H1 (cell line): ENCODE data around the gene MLKL. TPM values are rescaled to one million over a fixed set of nuclear protein-coding genes. Genes with fewer than 3 reads are reported as not detected.

Experiments
- ASH2L ChIP-seq: fragments of 200-600, 300-600 bp; sonication (generic); IDR thresholded peaks from one replicate; pipeline ENCODE4 v1.7.1; 2017; ENCODE audit warnings: low read length
- ATF2 ChIP-seq: IDR thresholded peaks from 2 replicates; pipeline ENCODE4 v1.6.1; 2012; ENCODE audit warnings: low read length, inconsistent platforms
- ATF3 ChIP-seq: IDR thresholded peaks from 2 replicates; pipeline ENCODE4 v1.6.1; 2011; ENCODE audit warnings: low read depth, mild to moderate bottlenecking, low read length; ENCODE audit not compliant: insufficient read depth
- BRCA1 ChIP-seq: IDR thresholded peaks from 2 replicates; pipeline ENCODE4 v1.6.1; 2012; ENCODE audit warnings: low read depth, low read length, improper control_type of control experiment
- CTCF ChIP-seq, 3 experiments: IDR thresholded peaks; 1 replicate in 2 of 3; 2 replicates in 1 of 3; pipeline versions ENCODE4 v1.5.1 to v1.6.1; 2011; ENCODE audit warnings: low read length in 3 of 3, mild to moderate bottlenecking in 3 of 3, inconsistent platforms in 2 of 3, low read depth in 1 of 3, moderate library complexity in 1 of 3; ENCODE audit not compliant: insufficient read depth in 1 of 3; ENCODE audit errors: control extremely low read depth in 1 of 3
- EZH2 ChIP-seq: fragments of 200-600 bp; sonication (generic); IDR thresholded peaks from 2 replicates; pipeline ENCODE4 v1.7.1; 2012; ENCODE audit warnings: low read depth, mild to moderate bottlenecking, moderate library complexity, low read length, inconsistent platforms; ENCODE audit not compliant: severe bottlenecking
- GTF2F1 ChIP-seq: IDR thresholded peaks from 2 replicates; pipeline ENCODE4 v1.6.1; 2012; ENCODE audit warnings: low read depth, low read length, improper control_type of control experiment, borderline replicate concordance
- HDAC2 ChIP-seq, 2 experiments: fragments of 300-600 bp in 1 of 2; sonication (generic) in 1 of 2; IDR thresholded peaks; 2 replicates each; pipeline ENCODE4 v1.6.1; 2011 to 2012; ENCODE audit warnings: low read depth in 2 of 2, low read length in 2 of 2, mild to moderate bottlenecking in 2 of 2, moderate library complexity in 2 of 2, borderline replicate concordance in 1 of 2, inconsistent platforms in 1 of 2
- KDM1A ChIP-seq: fragments of 200-600, 300-600 bp; sonication (generic); IDR thresholded peaks from 2 replicates; pipeline ENCODE4 v1.7.1; 2016; ENCODE audit warnings: mild to moderate bottlenecking, low read length, borderline replicate concordance
- KDM5A ChIP-seq: fragments of 200-600 bp; IDR thresholded peaks from 2 replicates; pipeline ENCODE4 v1.7.1; 2012; ENCODE audit warnings: mild to moderate bottlenecking, low read length, inconsistent platforms, mixed read lengths
- POLR2A ChIP-seq, 2 experiments: IDR thresholded peaks; 1 replicate in 1 of 2; 2 replicates in 1 of 2; pipeline ENCODE4 v1.6.1; 2011; ENCODE audit warnings: low read depth in 2 of 2, low read length in 2 of 2, mild to moderate bottlenecking in 2 of 2; ENCODE audit errors: control extremely low read depth in 1 of 2
- RBBP5 ChIP-seq: IDR thresholded peaks from 2 replicates; pipeline ENCODE4 v1.7.1; 2012; ENCODE audit warnings: low read depth, mild to moderate bottlenecking, inconsistent platforms, low read length, moderate library complexity, borderline replicate concordance
- SP1 ChIP-seq: IDR thresholded peaks from 2 replicates; pipeline ENCODE4 v1.6.1; 2011; ENCODE audit warnings: low read depth, low read length
- SUZ12 ChIP-seq: fragments of 200-600 bp; sonication (generic); IDR thresholded peaks from 2 replicates; pipeline ENCODE4 v1.6.1; 2012; ENCODE audit warnings: mild to moderate bottlenecking, inconsistent platforms, low read length, moderate library complexity, mixed read lengths
- TAF1 ChIP-seq: IDR thresholded peaks from 2 replicates; pipeline ENCODE4 v1.6.1; 2011; ENCODE audit warnings: mild to moderate bottlenecking, low read depth, low read length
- YY1 ChIP-seq: IDR thresholded peaks from 2 replicates; pipeline ENCODE4 v1.6.1; 2011; ENCODE audit warnings: low read depth, mild to moderate bottlenecking, low read length
- ZNF274 ChIP-seq: IDR thresholded peaks from 2 replicates; pipeline ENCODE4 v1.7.0; 2012; ENCODE audit warnings: low read length, borderline replicate concordance; ENCODE audit errors: extremely low read depth
- polyA plus RNA-seq, 7 experiments: library from polyadenylated mRNA; depleted of rRNA in 3 of 7; stranded (reverse) in 5 of 7; unstranded in 2 of 7; fragments of >200 nt in 5 of 7; fragments of 200-250 nt in 2 of 7; gene quantifications; 1 replicate in 5 of 7; 2 replicates in 1 of 7; 4 replicates in 1 of 7; pipeline versions ENCODE4 v1.2.1 to v1.2.3, GENCODE V29; 2011 to 2013; ENCODE audit warnings: missing spikeins in 2 of 7, mixed read lengths in 2 of 7
- total RNA-seq: library from RNA; stranded (reverse); fragmentation: NEBNext Ultra II Directional; extraction: Animal tissue kit (Norgen Biotek cat#: 25700); gene quantifications from 2 replicates; pipeline ENCODE4 v1.2.1, GENCODE V29; 2021
- TF ChIP-seq, protein P1 (sequence below): IDR thresholded peaks from 2 replicates; pipeline ENCODE4 v1.6.1; 2012; ENCODE audit warnings: inconsistent platforms

MLKL gene
- total and polyA plus RNA-seq, 2 of the 8 experiments (the other 6 are each of a cell fraction or from before 2014, with no cell fraction given), result 1.6 to 2.1 TPM

DNA sequence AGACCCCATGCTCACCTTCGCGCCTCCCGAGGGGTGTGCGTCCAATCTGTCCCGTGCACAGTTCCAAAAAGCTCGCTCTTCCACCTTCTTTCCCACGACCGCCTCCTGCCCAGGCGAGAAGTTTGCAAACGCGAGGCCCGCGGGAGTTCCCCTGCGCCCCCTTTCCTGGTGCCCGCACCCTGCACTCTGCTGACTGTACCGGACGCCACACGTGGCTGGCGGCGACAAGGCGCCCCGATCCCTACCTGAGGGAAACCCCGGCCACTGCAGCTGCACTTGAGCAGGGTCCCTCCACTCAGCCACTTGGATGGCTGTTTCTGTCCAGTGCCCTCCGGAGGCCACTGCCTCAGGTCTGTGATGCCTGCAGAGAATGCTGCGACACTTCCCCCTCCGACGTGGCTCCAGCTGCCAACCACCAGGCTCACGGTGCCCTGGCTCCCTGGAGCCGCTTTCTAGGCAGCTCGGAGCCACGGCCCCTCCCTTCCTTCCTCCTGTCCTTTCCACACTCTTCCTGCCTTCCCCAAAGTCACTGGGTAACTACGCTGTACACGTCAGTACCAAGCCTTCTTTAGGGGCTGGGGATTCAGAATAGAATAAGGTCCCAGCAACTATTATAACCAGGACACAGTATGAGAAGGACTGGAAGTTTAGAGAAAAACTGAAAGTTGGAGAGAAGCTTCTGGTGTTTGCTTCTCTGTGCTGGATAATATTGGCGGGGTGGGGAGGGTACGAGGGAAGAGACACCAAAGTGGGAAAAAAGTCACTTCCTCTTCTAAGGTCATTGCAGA lies at the start of gene MLKL (continued):
- peak in 2 of 3 experiments; percentile 15 to 25; a peak in 2 of 4 replicates for TF ChIP-seq CTCF (IDR thresholded peaks at IDR 0.05; ENCODE audit: control extremely low read depth in 1 of 3, insufficient read depth in 1 of 3, low read depth in 1 of 3, low read length in 3 of 3)
- TF ChIP-seq EZH2, result no peak
- TF ChIP-seq TAF1, result peak; percentile 40
- no peak for TF ChIP-seq GTF2F1
- peak; percentile 72; the same call in 1 of the 2 replicates for TF ChIP-seq KDM1A
- no peak for TF ChIP-seq ZNF274
- no peak for TF ChIP-seq KDM5A
- peak; percentile 69 for TF ChIP-seq ASH2L
- peak in 1 of 2 experiments; percentile 66; a peak in 1 of 4 replicates for TF ChIP-seq HDAC2 (IDR thresholded peaks at IDR 0.05; ENCODE audit: borderline replicate concordance in 1 of 2, low read depth in 2 of 2, low read length in 2 of 2)
- TF ChIP-seq SUZ12, result peak; percentile 38; the same call in 1 of the 2 replicates
- TF ChIP-seq ATF2, result no peak
- TF ChIP-seq, protein P1, sequence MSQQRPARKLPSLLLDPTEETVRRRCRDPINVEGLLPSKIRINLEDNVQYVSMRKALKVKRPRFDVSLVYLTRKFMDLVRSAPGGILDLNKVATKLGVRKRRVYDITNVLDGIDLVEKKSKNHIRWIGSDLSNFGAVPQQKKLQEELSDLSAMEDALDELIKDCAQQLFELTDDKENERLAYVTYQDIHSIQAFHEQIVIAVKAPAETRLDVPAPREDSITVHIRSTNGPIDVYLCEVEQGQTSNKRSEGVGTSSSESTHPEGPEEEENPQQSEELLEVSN, result peak; percentile 86; the same call in 1 of the 2 replicates
- TF ChIP-seq BRCA1, result no peak
- no peak for TF ChIP-seq ATF3
- TF ChIP-seq POLR2A (IDR thresholded peaks at IDR 0.05; ENCODE audit: control extremely low read depth in 1 of 2, low read depth in 2 of 2, low read length in 2 of 2), result peak in 1 of 2 experiments; percentile 31; a peak in 1 of 3 replicates
- TF ChIP-seq SP1, result no peak
- 0 out of 2 replicates have a peak, but pooled peaks have one; percentile 45 for TF ChIP-seq RBBP5
- no peak for TF ChIP-seq YY1
